GM12878 (cell line): ENCODE data around the gene GH2. TPM values are rescaled to one million over a fixed set of nuclear protein-coding genes. Genes with fewer than 3 reads are reported as not detected.

Source experiments
- CBFB ChIP-seq: IDR thresholded peaks from 2 replicates; pipeline ENCODE4 v1.6.1; 2016; ENCODE audit warnings: antibody characterized with exemption, low read depth
- CBX5 ChIP-seq: sonication (generic); IDR thresholded peaks from 2 replicates; pipeline ENCODE4 v1.6.1; 2016; ENCODE audit warnings: low read depth, moderate library complexity, mild to moderate bottlenecking, inconsistent platforms
- FOXM1 ChIP-seq: IDR thresholded peaks from 2 replicates; pipeline ENCODE4 v1.6.1; 2012; ENCODE audit warnings: low read depth, mild to moderate bottlenecking, inconsistent platforms, low read length, moderate library complexity
- IKZF2 ChIP-seq, 2 experiments: fragments of 450-650 bp; IDR thresholded peaks; 2 replicates each; pipeline ENCODE4 v1.6.1; 2017; ENCODE audit warnings: mild to moderate bottlenecking in 2 of 2, moderate library complexity in 2 of 2
- KDM1A ChIP-seq: fragments of 200-600 bp; sonication (generic); IDR thresholded peaks from 2 replicates; pipeline ENCODE4 v1.6.1; 2016; ENCODE audit warnings: borderline replicate concordance
- MTA2 ChIP-seq: fragments of 450-650 bp; IDR thresholded peaks from 2 replicates; pipeline ENCODE4 v1.6.1; 2016; ENCODE audit warnings: low read depth, mild to moderate bottlenecking, moderate library complexity
- MXI1 ChIP-seq: fragments of 150-350 bp; IDR thresholded peaks from 2 replicates; pipeline ENCODE4 v1.6.1; 2011; ENCODE audit warnings: low read depth, mild to moderate bottlenecking, inconsistent platforms, low read length, improper control_type of control experiment
- NFYA ChIP-seq: IDR thresholded peaks from 2 replicates; pipeline ENCODE4 v1.6.1; 2011; ENCODE audit warnings: low read depth, mild to moderate bottlenecking, low read length, improper control_type of control experiment, borderline replicate concordance
- NFYB ChIP-seq: IDR thresholded peaks from 2 replicates; pipeline ENCODE4 v1.6.1; 2011; ENCODE audit warnings: low read depth, mild to moderate bottlenecking, low read length, improper control_type of control experiment, moderate library complexity; ENCODE audit not compliant: insufficient read depth
- NR2C2 ChIP-seq: IDR thresholded peaks from 2 replicates; pipeline ENCODE4 v1.6.1; 2011; ENCODE audit warnings: borderline replicate concordance, low read depth; ENCODE audit not compliant: control insufficient read depth, insufficient read length
- TCF7 ChIP-seq: IDR thresholded peaks from 2 replicates; pipeline ENCODE4 v1.6.1; 2014; ENCODE audit warnings: antibody characterized with exemption, borderline replicate concordance
- ZNF207 ChIP-seq: fragments of 450-650 bp; IDR thresholded peaks from 2 replicates; pipeline ENCODE4 v1.6.1; 2014; ENCODE audit warnings: antibody characterized with exemption, mild to moderate bottlenecking, borderline replicate concordance
- ZNF217 ChIP-seq: fragments of 450-650 bp; IDR thresholded peaks from 2 replicates; pipeline ENCODE4 v1.6.1; 2017; ENCODE audit warnings: antibody characterized with exemption, mild to moderate bottlenecking
- ZNF24 ChIP-seq: fragments of 450-650 bp; IDR thresholded peaks from 2 replicates; pipeline ENCODE4 v1.6.1; 2017; ENCODE audit warnings: antibody characterized with exemption, mild to moderate bottlenecking
- ZSCAN29 ChIP-seq: fragments of 450-650 bp; IDR thresholded peaks from 2 replicates; pipeline ENCODE4 v1.6.1; 2017; ENCODE audit warnings: mild to moderate bottlenecking, moderate library complexity
- polyA plus RNA-seq, 11 experiments: library from polyadenylated mRNA; depleted of rRNA in 4 of 11; unstranded in 6 of 11; stranded (reverse) in 5 of 11; fragments of >200 nt; fragmentation: Nextera tagmentation in 4 of 11; fragmentation: Illumina TruSeq in 1 of 11; extraction: Ambion mirVana in 4 of 11; extraction: Trizol in 1 of 11; gene quantifications; 1 replicate in 1 of 11; 2 replicates in 10 of 11; pipeline versions ENCODE4 v1.2.1 to v1.2.3, GENCODE V29; 2011 to 2016; ENCODE audit warnings: inconsistent platforms in 2 of 11, missing spikeins in 2 of 11, low read depth in 1 of 11
- total RNA-seq, 4 experiments: library from RNA; depleted of rRNA in 3 of 4; stranded (reverse); fragments of >200 nt in 3 of 4; fragmentation: Illumina TruSeq in 1 of 4; extraction: Trizol in 1 of 4; gene quantifications; 2 replicates each; pipeline versions ENCODE4 v1.2.1 to v1.2.3, GENCODE V29; 2013 to 2021
- TF ChIP-seq, protein P1 (sequence below): fragments of 450-650 bp; IDR thresholded peaks from 2 replicates; pipeline ENCODE4 v1.6.1; 2017; ENCODE audit warnings: mild to moderate bottlenecking, moderate library complexity
- TF ChIP-seq, protein P2 (sequence below): fragments of 450-650 bp; IDR thresholded peaks from 2 replicates; pipeline ENCODE4 v1.6.1; 2017; ENCODE audit warnings: borderline replicate concordance
- TF ChIP-seq, protein P3 (sequence below): fragments of 450-650 bp; IDR thresholded peaks from 2 replicates; pipeline ENCODE4 v1.6.1; 2016; ENCODE audit warnings: mild to moderate bottlenecking, moderate library complexity, borderline replicate concordance

GH2 gene
- total and polyA plus RNA-seq, 10 of the 15 experiments (the other 5 are each of a cell fraction or from before 2014, with no cell fraction given): not detected

DNA sequence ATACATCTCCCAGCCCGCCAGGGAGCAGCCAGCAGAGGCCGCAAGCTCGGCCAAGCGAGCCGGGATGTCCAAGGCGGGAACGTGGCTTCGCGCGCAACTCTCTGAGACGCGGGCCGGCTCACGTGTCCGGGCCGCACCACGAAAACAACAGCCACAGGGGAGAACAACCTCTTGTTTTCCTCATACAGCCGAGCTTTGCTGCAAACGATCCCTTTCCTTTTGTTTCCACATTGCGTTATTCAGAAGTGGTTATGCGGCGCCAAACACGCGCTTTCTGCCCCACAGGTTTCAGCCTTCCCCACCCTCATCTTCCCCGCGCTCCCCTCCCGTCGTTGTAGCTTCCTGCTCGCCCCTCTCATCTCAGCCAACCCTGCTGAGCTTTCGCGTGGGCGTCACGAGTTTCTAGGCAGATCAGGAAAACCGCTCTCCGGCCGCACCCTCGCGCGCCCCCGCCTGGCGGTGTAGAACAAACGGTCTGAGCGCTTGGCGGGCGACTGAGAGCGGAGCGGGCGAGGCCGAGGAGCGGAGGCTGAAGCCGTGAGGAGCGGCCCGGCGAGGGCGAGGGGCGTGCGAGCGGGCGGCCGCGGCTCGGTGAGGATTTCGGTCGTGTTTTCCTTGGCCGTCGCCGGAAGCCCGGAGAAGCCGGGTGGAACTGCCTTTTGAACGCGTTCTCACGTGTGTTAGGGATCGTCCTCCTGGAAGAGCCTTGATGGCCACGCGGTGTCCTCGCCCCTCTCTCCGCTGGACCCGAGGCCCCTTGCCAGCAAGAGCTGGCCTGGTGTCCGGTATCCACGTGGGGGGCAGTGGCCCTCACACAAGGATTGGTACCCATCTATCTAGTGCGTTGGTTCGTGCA is 32.7 kb downstream of the GH2 start (continued):
- TF ChIP-seq ZNF24 (no peak), ZNF217 (no peak; the same call in 1 of the 2 replicates), FOXM1 (peak; percentile 69), CBX5 (no peak), MXI1 (0 out of 2 replicates have a peak, but pooled peaks have one; percentile 17), KDM1A (no peak), TCF7 (no peak), NFYA (no peak; the same call in 1 of the 2 replicates), IKZF2 (IDR thresholded peaks at IDR 0.05) (no peak), NFYB (peak; percentile 69), NR2C2 (no peak), CBFB (peak; percentile 84; the same call in 1 of the 2 replicates), ZNF207 (no peak; the same call in 1 of the 2 replicates), ZSCAN29 (no peak), MTA2 (no peak)
- TF ChIP-seq, protein P1, sequence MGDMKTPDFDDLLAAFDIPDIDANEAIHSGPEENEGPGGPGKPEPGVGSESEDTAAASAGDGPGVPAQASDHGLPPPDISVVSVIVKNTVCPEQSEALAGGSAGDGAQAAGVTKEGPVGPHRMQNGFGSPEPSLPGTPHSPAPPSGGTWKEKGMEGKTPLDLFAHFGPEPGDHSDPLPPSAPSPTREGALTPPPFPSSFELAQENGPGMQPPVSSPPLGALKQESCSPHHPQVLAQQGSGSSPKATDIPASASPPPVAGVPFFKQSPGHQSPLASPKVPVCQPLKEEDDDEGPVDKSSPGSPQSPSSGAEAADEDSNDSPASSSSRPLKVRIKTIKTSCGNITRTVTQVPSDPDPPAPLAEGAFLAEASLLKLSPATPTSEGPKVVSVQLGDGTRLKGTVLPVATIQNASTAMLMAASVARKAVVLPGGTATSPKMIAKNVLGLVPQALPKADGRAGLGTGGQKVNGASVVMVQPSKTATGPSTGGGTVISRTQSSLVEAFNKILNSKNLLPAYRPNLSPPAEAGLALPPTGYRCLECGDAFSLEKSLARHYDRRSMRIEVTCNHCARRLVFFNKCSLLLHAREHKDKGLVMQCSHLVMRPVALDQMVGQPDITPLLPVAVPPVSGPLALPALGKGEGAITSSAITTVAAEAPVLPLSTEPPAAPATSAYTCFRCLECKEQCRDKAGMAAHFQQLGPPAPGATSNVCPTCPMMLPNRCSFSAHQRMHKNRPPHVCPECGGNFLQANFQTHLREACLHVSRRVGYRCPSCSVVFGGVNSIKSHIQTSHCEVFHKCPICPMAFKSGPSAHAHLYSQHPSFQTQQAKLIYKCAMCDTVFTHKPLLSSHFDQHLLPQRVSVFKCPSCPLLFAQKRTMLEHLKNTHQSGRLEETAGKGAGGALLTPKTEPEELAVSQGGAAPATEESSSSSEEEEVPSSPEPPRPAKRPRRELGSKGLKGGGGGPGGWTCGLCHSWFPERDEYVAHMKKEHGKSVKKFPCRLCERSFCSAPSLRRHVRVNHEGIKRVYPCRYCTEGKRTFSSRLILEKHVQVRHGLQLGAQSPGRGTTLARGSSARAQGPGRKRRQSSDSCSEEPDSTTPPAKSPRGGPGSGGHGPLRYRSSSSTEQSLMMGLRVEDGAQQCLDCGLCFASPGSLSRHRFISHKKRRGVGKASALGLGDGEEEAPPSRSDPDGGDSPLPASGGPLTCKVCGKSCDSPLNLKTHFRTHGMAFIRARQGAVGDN: peak; percentile 96
- TF ChIP-seq, protein P2, sequence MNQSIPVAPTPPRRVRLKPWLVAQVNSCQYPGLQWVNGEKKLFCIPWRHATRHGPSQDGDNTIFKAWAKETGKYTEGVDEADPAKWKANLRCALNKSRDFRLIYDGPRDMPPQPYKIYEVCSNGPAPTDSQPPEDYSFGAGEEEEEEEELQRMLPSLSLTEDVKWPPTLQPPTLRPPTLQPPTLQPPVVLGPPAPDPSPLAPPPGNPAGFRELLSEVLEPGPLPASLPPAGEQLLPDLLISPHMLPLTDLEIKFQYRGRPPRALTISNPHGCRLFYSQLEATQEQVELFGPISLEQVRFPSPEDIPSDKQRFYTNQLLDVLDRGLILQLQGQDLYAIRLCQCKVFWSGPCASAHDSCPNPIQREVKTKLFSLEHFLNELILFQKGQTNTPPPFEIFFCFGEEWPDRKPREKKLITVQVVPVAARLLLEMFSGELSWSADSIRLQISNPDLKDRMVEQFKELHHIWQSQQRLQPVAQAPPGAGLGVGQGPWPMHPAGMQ: no peak
- TF ChIP-seq, protein P3, sequence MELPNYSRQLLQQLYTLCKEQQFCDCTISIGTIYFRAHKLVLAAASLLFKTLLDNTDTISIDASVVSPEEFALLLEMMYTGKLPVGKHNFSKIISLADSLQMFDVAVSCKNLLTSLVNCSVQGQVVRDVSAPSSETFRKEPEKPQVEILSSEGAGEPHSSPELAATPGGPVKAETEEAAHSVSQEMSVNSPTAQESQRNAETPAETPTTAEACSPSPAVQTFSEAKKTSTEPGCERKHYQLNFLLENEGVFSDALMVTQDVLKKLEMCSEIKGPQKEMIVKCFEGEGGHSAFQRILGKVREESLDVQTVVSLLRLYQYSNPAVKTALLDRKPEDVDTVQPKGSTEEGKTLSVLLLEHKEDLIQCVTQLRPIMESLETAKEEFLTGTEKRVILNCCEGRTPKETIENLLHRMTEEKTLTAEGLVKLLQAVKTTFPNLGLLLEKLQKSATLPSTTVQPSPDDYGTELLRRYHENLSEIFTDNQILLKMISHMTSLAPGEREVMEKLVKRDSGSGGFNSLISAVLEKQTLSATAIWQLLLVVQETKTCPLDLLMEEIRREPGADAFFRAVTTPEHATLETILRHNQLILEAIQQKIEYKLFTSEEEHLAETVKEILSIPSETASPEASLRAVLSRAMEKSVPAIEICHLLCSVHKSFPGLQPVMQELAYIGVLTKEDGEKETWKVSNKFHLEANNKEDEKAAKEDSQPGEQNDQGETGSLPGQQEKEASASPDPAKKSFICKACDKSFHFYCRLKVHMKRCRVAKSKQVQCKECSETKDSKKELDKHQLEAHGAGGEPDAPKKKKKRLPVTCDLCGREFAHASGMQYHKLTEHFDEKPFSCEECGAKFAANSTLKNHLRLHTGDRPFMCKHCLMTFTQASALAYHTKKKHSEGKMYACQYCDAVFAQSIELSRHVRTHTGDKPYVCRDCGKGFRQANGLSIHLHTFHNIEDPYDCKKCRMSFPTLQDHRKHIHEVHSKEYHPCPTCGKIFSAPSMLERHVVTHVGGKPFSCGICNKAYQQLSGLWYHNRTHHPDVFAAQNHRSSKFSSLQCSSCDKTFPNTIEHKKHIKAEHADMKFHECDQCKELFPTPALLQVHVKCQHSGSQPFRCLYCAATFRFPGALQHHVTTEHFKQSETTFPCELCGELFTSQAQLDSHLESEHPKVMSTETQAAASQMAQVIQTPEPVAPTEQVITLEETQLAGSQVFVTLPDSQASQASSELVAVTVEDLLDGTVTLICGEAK: no peak
